Lung (tissue), 12 donors: ENCODE measurements around the gene KPNA4. TPM values are rescaled to one million over a fixed set of nuclear protein-coding genes. Genes with fewer than 3 reads are reported as not detected.

ENCODE experiments used
- ATAC-seq: fragments of 200-7000 bp; cut with Tn5 transposase; one replicate; pipeline ENCODE4 v1.9.1; 2020; ENCODE audit warnings: moderate number of reproducible peaks; ENCODE audit not compliant: insufficient read depth, low FRiP score
- DNase-seq, 3 donors: peaks; one replicate each; pipeline ENCODE4 v3.0.0-alpha.2; 2013 to 2017
- H3K27ac ChIP-seq, 2 donors: one replicate each; pipeline ENCODE4 v1.5.1; 2013; ENCODE audit warnings: mild to moderate bottlenecking in 2 of 2, moderate library complexity in 2 of 2, control low read depth in 1 of 2, inconsistent platforms in 1 of 2, low read depth in 1 of 2, low read length in 1 of 2
- H3K27me3 ChIP-seq, 3 donors: one replicate each; pipeline ENCODE4 v1.5.1; 2013; ENCODE audit warnings: low read length in 2 of 3; ENCODE audit not compliant: control insufficient read depth in 3 of 3, insufficient read depth in 3 of 3
- H3K36me3 ChIP-seq, 4 donors: one replicate each; pipeline ENCODE4 v1.5.1; 2013; ENCODE audit warnings: low read length in 4 of 4, mild to moderate bottlenecking in 1 of 4, moderate library complexity in 1 of 4; ENCODE audit not compliant: control insufficient read depth in 4 of 4, insufficient read depth in 4 of 4
- H3K4me1 ChIP-seq, 5 donors: one replicate each; pipeline ENCODE4 v1.5.1; 2013; ENCODE audit warnings: low read length in 5 of 5, mild to moderate bottlenecking in 2 of 5, moderate library complexity in 1 of 5; ENCODE audit not compliant: control insufficient read depth in 5 of 5, insufficient read depth in 5 of 5
- H3K4me3 ChIP-seq: one replicate; pipeline ENCODE4 v1.5.1; 2013; ENCODE audit warnings: mild to moderate bottlenecking, control low read depth, moderate library complexity
- H3K9ac ChIP-seq, 2 donors: one replicate each; pipeline ENCODE4 v1.5.1; 2013; ENCODE audit warnings: low read length in 2 of 2, control low read depth in 1 of 2; ENCODE audit not compliant: insufficient read depth in 1 of 2
- H3K9me3 ChIP-seq, 4 donors: one replicate each; pipeline ENCODE4 v1.5.1; 2013; ENCODE audit warnings: low read length in 3 of 4, mild to moderate bottlenecking in 1 of 4, moderate library complexity in 1 of 4; ENCODE audit not compliant: control insufficient read depth in 4 of 4, insufficient read depth in 3 of 4
- CTCF ChIP-seq: IDR thresholded peaks from 2 replicates; pipeline ENCODE4 v1.5.1; 2012; ENCODE audit warnings: mild to moderate bottlenecking; ENCODE audit errors: control extremely low read depth, extremely low read depth
- WGBS, 2 donors: extraction: QIAGEN DNeasy Blood & Tissue Kit; methylation state at CpG; one replicate each; pipeline ENCODE4 v1.1.7; 2013; 5-methylcytosine and 5-hydroxymethylcytosine counted together
- polyA plus RNA-seq, 2 donors: library from polyadenylated mRNA; stranded (reverse); fragments of 200-250 nt; gene quantifications; one replicate each; pipeline ENCODE4 v1.2.1, GENCODE V29; 2013
- total RNA-seq, 2 donors: library from RNA; depleted of rRNA in 1 of 2; stranded (reverse); fragments of >200 nt in 1 of 2; gene quantifications; one replicate each; pipeline ENCODE4 v1.2.1, GENCODE V29; 2014 to 2021
- donor health status: control.
- donor health status: control.
- donor health status: Bipolar disorder and iron deficiency.
- donor health status: healthy.
- donor health status: DM: yes; HTN: yes; CAD: no.

Gene KPNA4
- total and polyA plus RNA-seq, 4 donors = 12.5 to 35.9 (median 23.5) TPM

- Histone ChIP-seq H3K27me3 (peaks cover 0 to 3% (median 0%) of the 10 kb centered on the region in 3 donors), H3K27ac (no peak overlapping the region), H3K9ac (no peak overlapping the region), H3K36me3 (no peaks in the 10 kb centered on the region), H3K9me3 (peaks cover 0 to 2% (median 0%) of the 10 kb centered on the region in 4 donors), H3K4me3 (no peak overlapping the region), H3K4me1 (no peaks in the 10 kb centered on the region)
- TF ChIP-seq CTCF = no peak
- WGBS, 2 donors = 87 to 89% methylated on average over 2 of the region's 2 CpGs
- DNase-seq (no peak), ATAC-seq (no peak)
These were observed 101.0 kb downstream of the KPNA4 start for GRCh38 chr3:160464321-160464720.

DNA sequence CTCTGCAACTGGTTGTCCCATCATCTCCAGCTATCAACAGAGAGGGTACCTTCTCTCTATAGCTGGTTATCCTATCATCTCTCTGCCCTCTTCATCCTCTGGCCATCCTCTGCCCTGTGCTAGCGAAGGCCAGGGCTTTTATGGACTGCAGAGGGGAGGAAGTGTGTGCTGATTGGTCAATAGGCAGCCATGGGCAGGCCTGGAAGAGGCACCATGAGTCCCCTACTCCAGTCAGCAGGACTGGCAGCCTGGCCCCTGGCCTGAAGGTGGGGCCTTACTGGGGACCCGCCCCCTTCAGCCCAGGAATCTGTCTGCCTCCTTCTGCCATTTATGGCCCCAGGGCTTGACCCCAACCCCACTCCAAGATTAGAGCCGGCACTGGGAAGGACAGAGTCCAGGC lies 105.3 kb downstream of the KPNA4 start:
- Histone ChIP-seq H3K36me3 (no peaks in the 10 kb centered on the region), H3K9me3 (peaks cover 0 to 2% (median under 1%) of the 10 kb centered on the region in 4 donors), H3K9ac (no peak overlapping the region), H3K4me1 (no peaks in the 10 kb centered on the region), H3K27me3 (no peaks in the 10 kb centered on the region), H3K4me3 (no peak overlapping the region), H3K27ac (no peak overlapping the region)
- no peak for DNase-seq
- no peak for ATAC-seq
- WGBS, 2 donors = 90 to 97% methylated on average over 3 of the region's 3 CpGs
- no peak for TF ChIP-seq CTCF

GRCh38 chr3:160459450-160459970 lies 105.9 kb downstream of the KPNA4 start:
- Histone ChIP-seq H3K9me3 (peaks cover 0 to 2% (median under 1%) of the 10 kb centered on the region in 4 donors), H3K4me3 (no peak overlapping the region), H3K4me1 (no peaks in the 10 kb centered on the region), H3K27ac (no peak overlapping the region), H3K9ac (no peak overlapping the region), H3K27me3 (no peaks in the 10 kb centered on the region), H3K36me3 (no peaks in the 10 kb centered on the region)
- 86 to 93% methylated on average over 9 of the region's 9 CpGs for WGBS, 2 donors
- no peak for TF ChIP-seq CTCF
- no peak for DNase-seq
- no peak for ATAC-seq

DNA sequence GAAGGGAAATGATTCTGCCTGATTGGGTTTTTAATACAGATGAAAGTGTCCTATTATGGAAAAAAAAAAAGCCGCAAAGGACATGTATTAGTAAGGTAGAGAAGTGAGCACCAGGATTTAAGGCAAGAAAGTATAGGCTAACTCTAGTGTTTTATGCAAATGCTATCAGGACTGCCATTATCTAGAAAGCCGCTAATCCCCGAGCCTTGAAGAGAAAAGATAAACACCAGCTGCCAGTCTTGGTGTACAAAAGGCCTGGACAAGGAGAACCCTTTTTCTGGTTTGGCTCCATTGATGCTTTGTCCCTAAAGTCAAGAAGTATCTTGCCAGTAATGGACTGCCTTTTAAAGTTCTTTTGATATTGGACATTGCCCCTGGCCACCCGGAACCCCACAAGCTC lies 107.2 kb downstream of the KPNA4 start:
- no peak for ATAC-seq
- Histone ChIP-seq H3K9me3 (peaks cover 0 to 2% (median under 1%) of the 10 kb centered on the region in 4 donors), H3K9ac (no peak overlapping the region), H3K4me1 (no peaks in the 10 kb centered on the region), H3K27me3 (no peaks in the 10 kb centered on the region), H3K36me3 (no peaks in the 10 kb centered on the region), H3K4me3 (no peak overlapping the region), H3K27ac (no peak overlapping the region)
- no peak for TF ChIP-seq CTCF
- no peak for DNase-seq
- WGBS, 2 donors = 82 to 92% methylated on average over 4 of the region's 4 CpGs
